Suprapubic skin (tissue), 3 donors: ENCODE results near the gene NMUR2.

ENCODE experiments used
- EP300 ChIP-seq: sonication (generic); formaldehyde crosslinking; IDR thresholded peaks from one replicate; pipeline ENCODE4 v1.6.1; 2017; ENCODE audit warnings: antibody characterized with exemption
- POLR2A ChIP-seq, 2 donors: fragments of 450-650 bp; IDR thresholded peaks; one replicate each; pipeline ENCODE4 v1.6.1; 2017; ENCODE audit warnings: antibody characterized with exemption in 2 of 2, mild to moderate bottlenecking in 2 of 2, moderate library complexity in 2 of 2
- TF ChIP-seq, protein P1 (sequence below), 2 donors: fragments of 200-600 bp in 1 of 2; fragments of 450-650 bp in 1 of 2; sonication (generic) in 1 of 2; IDR thresholded peaks; one replicate each; pipeline ENCODE4 v1.5.1; 2016 to 2019; ENCODE audit warnings: antibody characterized with exemption in 2 of 2, mild to moderate bottlenecking in 1 of 2, moderate library complexity in 1 of 2

DNA sequence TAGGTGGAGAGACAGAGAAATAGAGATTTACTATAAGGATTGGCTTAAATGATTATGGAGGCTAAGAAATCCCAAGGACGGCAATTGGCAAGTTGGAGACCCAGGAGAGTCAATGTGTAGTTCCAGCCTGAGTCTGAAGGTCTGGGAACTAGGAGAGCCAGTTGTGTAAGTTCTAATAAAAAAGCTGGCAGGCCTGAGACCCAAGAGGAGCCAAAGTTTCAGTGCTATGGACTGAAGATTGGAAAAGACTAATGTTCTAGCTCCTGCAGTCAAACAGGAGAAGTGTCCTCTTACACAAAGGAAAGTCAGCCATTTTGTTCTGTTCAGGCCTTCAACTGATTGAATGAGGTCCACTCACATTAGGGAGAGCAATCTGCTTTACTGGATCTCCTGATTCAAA lies 50.0 kb downstream of the NMUR2 start:
- TF ChIP-seq, protein P1, sequence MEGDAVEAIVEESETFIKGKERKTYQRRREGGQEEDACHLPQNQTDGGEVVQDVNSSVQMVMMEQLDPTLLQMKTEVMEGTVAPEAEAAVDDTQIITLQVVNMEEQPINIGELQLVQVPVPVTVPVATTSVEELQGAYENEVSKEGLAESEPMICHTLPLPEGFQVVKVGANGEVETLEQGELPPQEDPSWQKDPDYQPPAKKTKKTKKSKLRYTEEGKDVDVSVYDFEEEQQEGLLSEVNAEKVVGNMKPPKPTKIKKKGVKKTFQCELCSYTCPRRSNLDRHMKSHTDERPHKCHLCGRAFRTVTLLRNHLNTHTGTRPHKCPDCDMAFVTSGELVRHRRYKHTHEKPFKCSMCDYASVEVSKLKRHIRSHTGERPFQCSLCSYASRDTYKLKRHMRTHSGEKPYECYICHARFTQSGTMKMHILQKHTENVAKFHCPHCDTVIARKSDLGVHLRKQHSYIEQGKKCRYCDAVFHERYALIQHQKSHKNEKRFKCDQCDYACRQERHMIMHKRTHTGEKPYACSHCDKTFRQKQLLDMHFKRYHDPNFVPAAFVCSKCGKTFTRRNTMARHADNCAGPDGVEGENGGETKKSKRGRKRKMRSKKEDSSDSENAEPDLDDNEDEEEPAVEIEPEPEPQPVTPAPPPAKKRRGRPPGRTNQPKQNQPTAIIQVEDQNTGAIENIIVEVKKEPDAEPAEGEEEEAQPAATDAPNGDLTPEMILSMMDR (IDR thresholded peaks at IDR 0.05) = no peak
- no peak for TF ChIP-seq POLR2A (IDR thresholded peaks at IDR 0.05)
- no peak for TF ChIP-seq EP300
